HG02840 (cell line): Measurements from ENCODE around the gene HPS5.
A peak's percentile ranks its signal among the peaks of the same experiment; 100 is the strongest.
"Not testable (repeated sequence)": the region's sequence is repeated elsewhere in the genome, so short reads cannot be mapped to it uniquely, and the experiment has no call there.

ENCODE experiments used
- ATAC-seq: cut with Tn5 transposase; IDR thresholded peaks from one replicate; pipeline ENCODE4 v1.9.1; 2021; ENCODE audit warnings: mild to moderate bottlenecking, moderate library complexity, moderate number of reproducible peaks; ENCODE audit not compliant: unreplicated experiment, low FRiP score

The HPS5 gene

GRCh38 chr11:18282626-18283025, 39.3 kb downstream of the HPS5 start:
- ATAC-seq, result no peak

GRCh38 chr11:18280438-18281045, 41.4 kb downstream of the HPS5 start:
- peak; percentile 81 for ATAC-seq

DNA sequence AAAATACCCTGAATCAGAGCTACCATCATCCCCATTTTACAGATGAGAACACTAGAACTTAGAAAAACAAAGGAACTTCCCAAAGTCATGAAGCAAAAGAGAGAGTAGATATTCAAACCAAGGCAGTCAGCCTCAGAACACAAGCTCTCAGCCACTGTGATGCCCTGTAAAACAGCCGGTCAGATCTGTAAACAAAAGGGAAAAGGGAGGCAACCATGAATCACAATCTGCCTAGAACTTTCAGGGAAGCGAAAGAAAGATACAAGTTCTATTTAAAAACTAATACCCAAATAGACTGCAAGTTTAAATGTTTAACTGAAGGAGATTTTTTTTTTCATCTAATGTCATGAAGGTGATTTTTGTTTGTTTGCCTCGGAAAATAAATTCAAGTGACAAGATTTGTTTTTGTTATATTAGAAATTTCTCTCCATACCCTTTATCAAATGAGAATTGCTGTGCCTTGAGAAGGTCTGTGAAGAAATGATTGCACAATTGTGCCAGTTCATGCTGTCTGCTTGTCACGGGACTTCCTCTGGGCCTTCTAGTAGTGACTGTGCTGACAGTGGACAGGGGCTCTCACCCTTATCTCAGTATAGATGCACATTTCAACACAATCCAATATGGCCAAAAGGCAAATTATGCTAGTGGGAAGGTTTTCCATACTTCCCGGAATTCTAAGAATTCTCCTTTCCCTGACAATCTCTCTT, 44.2 kb downstream of the HPS5 start:
- ATAC-seq, result no peak

DNA sequence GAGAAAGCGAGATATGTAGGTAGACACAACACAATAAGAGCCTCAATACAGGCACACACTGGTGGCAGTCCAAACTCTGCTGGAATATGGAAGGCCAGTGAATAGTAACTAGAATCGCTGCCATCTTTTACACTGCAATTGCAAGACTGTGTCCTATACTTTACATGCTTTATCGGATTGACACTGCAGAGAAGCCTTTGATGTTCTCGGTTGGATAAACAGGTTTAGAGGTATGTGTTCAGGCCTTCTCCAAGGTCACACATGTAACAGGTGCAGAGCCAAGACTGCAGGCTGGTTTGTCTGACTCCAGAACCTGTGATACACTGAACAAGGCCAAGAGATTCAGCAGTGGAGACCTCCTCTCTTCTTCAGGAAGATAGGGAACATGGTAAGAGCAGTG, 50.7 kb downstream of the HPS5 start:
- no peak for ATAC-seq

DNA sequence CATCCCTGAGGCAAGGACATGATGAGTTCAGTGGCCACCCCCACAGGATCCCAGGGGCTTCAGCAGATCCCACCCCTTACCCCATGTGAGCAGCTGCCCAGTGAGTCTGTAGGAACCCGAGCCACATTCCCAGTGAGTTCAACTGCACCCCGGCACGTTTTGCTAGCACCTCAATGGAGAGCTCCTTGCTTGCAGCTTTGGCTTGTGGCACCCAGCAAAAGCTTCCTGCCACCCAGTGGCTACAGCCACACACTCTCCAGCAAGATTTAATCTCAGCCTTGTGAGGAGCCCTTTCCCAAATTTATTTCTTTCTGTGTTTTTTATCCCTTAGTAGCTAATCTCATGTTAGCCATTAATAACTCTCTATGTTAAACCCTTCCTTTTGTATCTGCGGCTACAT, 51.8 kb downstream of the HPS5 start:
- no peak for ATAC-seq

DNA sequence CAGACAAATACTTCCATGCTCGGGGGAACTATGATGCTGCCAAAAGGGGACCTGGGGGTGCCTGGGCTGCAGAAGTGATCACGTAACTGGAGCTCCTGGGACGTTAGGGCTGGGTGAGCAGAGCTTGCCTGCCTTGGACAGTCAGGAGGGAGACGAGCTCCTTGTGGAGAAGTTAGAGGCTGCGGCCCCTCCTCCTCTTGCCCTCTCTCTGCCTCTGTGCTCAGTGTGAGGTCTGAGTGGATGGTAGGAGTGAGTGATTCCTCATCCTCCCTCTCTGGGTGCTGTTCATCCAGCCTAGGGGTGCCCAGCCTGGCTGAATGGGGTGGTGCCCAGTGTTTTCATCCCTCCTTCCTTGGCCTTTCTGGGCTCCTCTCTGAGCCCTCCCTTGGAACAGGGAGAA, 52.7 kb downstream of the HPS5 start:
- not testable (repeated sequence) for ATAC-seq

DNA sequence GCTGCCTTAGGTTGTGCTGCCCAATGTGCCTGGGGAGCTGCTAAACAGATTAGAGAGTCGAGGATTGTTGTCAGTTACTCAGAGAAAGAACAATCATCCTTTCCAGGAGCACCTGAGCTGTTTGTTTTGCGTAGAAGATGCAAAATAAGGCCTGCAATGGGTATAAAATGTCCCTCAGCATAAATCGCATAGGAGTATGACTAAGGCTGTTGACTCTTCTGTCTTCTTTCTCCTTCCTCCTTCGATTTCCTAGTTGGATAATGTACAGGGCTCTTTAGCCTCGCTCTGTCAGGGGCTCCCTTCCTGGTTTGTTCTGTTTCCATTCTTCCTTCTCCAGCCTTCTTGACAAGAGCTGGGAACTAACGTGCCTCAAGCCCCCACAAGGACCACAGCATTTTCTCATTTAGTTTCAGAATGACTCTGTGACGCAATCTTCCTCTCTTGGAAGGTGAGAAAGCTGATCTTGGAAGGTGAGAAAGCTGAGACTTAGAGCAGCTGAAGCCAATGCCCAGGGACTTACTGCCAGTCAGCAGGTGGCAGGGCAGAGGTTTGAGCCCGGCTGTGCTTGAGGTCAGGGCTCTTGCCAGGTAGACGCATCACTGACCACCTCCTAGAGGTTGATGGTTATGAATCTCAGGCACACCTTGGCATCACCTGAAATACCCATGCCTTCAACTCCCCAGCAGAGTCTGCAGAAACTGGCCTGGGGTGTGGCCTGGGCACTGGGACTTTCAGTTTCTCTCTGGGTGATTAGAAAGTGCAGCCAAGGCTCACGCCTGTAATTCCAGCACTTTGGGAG, 54.4 kb downstream of the HPS5 start:
- ATAC-seq, result not testable (repeated sequence)

GRCh38 chr11:18265949-18266348, 56.0 kb downstream of the HPS5 start, which contains the start of gene SAA1:
Gene SAA1 (plus strand): TSS chr11:18266264. CDS start chr11:18266888, 624 bp downstream.
- ATAC-seq, result no peak

GRCh38 chr11:18264677-18265555, 57.0 kb downstream of the HPS5 start:
- no peak for ATAC-seq

DNA sequence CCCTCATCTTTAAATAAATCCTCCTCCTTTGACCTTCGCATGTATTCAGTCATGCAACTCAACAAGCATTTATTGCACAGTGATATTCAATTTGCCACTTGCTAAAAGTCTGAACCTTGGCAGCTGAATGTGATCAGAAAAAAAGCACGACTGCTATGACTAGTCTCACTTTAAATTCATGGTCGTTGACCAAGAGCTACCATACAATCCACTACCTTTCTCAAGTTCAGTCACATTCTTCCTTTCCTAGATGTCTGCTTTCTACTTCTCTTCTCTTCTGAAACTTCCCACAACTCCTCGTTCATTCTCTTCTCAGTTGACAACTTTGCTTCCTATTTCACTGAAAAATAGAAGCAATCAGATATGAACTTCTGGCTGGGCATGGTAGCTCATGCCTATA, 57.9 kb downstream of the HPS5 start:
- ATAC-seq, result no peak

GRCh38 chr11:18262681-18263350, 59.1 kb downstream of the HPS5 start:
- ATAC-seq, result not testable (repeated sequence)

- no peak for ATAC-seq
Measured at GRCh38 chr11:18261721-18262120, 60.2 kb downstream of the HPS5 start.

DNA sequence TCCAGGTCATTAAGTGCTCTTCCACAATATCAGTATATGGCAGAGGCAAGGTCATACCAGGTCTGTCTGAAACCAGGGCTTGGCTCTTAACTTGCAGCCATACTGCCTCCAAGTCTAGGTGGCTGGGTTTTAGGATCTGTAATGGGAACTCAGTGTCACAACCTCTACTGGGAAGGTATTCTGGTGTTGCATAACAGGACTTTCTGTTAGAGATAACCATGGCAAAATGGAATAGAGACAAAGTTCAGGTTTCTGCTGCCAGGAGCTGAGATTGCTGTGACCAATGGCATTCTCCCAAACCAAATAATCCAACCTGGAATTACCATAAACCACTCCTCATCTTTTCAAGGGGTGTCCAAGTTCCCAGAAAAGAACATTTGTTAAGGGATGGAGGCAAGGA, 62.7 kb downstream of the HPS5 start:
- no peak for ATAC-seq

DNA sequence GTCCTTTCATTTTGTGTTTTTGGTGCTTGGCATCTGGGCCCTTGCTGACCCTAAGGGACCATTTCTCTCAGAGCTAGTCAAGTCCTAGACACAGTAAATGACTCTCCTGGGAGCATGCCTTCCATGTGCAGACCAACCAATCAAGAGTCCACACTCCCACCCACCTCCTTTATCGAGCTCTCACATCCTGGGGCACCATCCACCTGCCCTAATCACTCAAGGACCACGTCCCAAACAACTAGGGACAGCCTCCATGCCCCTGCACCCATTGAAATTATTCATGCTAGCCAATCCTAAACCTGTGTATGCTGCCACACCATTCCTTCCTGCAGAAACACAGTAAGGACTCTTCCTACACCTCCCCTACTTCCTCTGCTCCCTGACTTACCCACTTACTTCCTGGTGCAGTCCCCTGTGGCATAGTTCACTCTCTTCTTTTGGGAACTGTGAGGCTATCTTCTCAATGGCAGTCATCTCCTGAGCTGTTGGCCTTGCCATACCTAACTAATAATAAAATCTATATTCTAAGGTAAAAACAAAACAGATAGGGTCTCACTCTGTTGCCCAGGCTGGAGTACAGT, 67.1 kb downstream of the HPS5 start:
- ATAC-seq, result no peak

- ATAC-seq, result no peak
Measured at GRCh38 chr11:18253778-18254338, 68.1 kb downstream of the HPS5 start.

GRCh38 chr11:18253233-18253632, 68.7 kb downstream of the HPS5 start:
- ATAC-seq, result no peak

GRCh38 chr11:18248561-18248960, 73.4 kb downstream of the HPS5 start, which contains the start of gene SAA2:
Gene SAA2 (minus strand): TSS chr11:18248668. CDS start chr11:18248011, 657 bp downstream.
- ATAC-seq, result no peak

GRCh38 chr11:18247191-18247581, 74.8 kb downstream of the HPS5 start:
- ATAC-seq, result peak; percentile 7
